Activated CD4-positive, alpha-beta T cell treated with anti-CD3 and anti-CD28 coated beads, Interleukin-2, amount 50 U/mL, for 4 hours (primary cell): ENCODE data around the gene TRIP13.

Experiments used
- DNase-seq, 2 experiments: peaks; one replicate each; pipeline ENCODE4 v3.0.0-alpha.2; 2020

TRIP13 gene

DNA sequence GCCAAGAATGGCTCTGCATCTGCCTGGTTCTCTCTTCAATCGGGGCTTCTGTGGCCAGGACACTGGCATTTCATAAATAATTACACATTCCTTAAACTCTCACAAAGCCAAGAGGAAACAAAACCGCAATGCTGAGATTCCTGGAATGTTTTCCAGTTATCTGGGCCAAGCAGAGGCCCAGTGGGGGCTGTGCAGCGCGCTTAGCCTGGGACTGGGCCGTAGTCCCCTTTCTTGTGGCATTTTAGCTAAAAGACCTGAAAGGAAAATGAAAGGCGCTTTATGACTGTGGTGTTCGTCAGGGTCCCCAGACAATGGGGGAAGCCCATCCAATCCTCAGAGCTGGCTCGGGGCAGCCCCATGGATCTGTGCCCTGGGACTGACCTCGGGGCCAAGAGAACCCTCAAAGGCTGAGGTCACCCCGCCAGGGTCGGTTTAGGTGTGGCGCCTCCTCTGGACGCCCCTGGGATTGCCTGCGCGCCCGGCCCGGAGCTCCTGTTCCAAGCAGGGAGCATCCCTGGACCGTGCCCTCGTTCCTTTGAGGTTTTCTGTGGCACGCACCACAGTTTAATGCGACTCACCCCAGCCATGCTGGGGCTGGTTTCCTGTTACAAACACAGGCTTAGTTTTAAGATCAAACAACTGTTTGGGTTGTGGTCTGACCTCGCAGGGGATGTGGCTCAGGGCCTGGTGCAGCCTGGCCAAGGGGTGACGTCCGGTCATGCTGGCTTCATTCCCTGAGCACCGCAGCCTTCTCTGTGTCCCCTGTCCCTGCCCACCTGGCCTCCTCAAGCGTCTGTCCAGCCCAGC lies 64.5 kb downstream of the TRIP13 start:
- no peak for DNase-seq

DNA sequence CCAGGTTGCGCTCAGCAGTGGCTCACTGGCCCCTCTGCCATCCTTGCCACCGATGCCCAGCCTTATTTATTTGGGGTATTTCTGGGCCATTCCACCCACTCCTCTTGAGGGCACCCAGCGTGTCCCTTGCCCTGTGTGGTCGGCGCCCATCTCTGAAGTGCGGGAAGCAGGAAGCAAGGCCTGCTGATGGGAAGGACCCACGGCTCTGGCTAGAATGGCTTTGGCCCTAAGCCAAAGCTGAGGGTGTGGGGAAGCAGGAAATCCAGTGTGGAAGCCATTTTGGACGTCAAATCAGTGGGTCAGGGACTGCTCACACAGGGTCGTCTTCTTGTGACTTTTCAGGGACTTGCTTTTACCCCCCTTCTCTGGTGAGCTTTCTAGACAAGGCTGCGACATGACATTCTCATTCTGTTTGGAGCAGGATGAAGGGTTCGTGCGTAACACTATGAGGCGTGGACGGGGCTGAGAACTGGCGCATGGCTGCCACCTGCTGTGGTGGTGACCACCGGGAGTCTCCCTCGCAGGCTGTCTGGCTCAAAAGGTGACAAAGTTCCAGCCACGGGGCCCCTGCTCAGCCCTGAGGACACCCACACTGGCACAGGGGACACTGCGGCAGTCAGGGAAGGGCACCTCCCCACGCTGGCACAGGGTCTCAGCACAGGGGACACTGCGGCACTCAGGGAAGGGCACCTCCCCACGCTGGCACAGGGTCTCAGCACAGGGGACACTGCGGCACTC lies 65.2 kb downstream of the TRIP13 start:
- DNase-seq, result no peak

DNA sequence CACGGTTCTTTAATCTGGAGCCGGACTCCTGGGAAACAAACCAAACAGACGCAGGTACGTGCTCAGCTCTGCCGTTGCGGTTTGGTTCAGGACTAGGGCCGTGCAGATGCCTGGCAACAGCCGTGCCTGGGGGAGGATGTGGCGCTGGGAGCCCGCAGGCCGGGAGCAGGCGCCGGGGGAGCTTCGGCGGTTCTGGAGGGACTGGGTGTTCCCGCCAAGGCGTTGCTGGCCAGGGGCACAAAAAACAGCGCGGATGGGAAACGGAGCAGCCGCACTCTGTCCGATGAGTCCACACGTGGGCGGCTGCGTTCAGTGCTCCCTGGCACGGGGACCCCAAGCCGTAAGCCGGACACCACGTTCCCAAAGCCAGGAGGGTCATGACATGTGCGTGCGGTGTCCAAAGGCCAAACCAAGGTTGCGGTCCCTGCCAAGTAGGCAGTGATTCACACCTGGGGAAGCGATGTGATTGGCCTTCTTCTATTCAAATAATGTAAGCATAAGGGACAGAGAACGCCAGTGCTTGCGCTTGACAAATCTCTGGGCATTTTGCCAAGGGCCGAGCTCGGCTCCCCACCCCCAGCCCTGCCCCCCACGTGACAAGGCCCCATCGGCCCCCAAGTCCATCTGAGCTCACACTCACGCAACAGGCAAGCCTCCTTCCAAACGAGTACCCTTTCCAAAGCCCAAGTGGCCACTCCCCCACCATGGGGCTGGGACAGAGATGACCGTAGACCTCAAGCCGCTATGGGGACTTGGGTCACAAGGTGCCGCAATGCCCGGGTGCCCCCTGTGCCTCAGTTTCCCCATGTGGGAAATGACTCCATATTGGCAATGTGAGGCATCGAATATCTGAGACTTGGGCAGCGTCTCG lies 66.3 kb downstream of the TRIP13 start:
- DNase-seq, result no peak

DNA sequence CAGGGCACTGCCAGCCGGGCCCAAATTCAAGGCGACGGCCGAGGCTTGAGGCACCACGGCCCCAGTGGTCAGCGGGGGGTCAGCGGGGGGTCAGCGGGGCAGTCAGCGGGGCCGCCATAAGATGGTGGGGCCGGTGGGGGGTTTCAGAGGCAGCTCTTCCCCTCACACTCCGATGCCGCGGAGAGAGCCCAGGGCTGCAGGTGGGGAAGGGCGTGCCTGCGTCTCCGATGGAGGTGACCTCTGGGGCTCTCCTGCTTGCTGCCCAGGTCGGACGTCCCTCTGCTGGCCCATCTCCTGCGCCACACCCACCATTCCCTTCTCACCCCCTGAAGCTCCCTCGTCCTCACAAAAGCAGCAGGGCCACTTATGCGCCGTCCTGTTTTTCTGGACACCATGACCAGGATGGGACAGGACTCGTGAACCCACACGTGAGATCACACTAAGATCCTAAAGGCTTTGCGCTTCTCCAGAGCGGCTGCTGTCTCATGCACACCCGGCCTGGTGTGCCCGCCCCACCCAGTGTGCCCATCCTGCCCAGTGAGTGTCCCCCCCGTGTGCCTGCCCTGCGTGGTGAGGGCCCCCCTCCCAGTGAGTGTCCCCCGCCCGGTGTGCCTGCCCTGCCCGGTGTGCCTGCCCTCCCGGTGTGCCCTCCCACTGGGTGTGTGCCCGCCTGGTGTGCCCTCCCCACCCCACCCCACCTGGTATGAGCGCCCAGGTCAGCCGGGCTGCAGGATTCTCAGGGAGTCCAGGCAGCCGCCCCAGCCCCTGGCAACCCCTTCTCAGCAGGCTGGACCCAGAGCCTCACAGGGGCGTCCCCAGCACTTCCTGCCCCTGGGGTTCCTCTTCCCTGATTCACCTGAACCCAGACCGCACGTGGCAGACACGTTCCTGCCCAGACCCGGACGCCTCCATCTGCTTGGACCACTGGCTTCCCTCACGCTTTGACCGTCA lies 67.2 kb downstream of the TRIP13 start:
- no peak for DNase-seq

DNA sequence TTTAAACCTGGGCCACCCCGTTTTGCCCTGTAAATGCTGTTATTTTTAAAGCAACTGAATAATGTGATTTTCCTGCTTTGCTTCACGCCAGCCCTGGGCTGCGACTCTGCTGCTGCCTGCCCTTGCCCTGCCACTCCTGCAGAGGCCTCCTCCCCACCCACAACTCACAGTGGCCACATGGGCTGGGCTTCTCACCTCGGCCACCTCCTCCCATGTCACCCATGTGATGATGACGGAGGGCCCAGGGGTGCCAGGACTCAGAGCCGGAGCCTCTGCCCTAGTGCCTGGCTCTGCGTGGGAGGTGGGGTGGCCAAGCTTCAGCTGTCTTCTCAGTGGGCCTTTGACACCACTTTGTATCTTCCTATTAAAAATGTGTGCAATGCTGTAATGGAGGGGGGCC lies 67.9 kb downstream of the TRIP13 start:
- no peak for DNase-seq

DNA sequence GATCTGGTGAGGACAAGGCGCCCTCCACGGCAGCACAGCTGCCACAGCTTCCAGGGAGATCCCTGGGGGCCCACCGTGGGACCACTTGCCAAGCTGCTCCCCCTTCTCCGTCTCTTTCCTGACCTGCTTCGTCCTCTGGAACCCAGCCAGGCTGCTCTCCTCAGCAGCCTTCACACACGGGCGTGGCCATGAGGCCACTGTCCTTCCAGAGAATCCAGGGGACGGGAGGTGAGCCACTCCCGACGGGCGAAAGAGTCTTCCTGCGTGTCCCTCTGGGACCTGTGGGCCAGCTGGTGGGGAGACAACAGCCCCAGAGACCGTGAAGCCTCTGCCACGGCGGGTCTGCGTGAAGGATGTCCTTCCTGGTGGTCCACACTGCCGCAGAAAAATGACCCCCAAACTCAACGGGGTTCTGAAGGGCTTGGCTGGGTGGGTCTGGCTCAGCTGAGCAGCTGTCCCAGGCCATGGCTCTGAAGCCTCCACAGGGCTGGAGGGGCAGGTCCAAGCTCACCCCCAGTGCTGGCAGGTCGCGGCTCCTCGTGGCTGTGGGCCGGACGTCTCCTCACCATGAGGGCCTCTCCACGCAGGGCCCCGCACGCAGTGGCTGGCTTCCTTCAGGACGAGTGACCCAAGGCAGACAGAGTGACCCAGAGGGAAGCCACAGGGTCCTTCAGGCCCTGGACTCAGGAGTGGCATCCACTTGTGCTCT lies 68.5 kb downstream of the TRIP13 start:
- no peak for DNase-seq

DNA sequence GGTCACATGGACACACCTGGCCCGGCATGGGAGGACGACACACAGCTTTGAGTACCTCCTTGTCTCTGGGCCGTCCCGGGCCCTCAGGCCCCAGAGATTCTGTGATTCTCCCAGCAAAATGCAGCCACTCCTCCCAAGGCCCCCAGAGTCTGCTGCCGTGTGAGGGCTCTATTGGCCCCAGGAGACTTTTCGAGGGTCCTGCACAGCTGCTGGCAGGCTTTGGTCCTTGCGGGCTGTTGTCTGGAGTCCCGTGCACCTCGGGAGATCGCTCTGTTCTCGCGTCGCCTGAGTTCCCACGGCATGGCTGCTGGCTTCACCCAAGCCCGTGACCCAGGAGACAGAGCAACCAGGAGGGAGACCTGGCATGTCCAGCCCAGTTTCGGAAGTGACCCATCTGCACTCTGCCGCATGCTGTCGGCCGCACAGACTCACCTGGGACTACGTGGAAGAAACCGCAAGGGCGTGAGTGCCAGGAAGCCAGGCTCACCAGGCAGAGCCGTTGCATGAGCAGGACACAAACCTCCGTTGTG lies 69.1 kb downstream of the TRIP13 start:
- no peak for DNase-seq

DNA sequence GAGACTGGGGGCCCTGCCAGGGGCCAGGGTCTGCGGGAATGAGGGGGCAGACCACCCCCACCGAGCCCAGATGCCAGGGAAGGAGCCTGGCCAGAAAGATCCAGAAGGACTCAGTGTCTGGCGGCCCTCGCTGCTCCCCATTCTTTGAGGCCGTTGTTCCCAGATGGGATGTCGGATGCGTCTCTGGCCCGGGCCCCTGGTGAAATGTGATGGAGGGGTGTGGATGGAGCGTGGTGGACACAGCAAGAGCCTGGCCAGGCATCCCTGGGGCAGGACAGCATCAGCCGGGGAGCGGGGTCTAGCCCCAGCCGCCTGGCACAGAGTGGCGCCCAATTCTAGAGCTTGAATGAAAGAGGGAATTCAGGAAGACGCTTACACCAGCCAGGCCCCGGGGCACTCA lies 69.7 kb downstream of the TRIP13 start:
- DNase-seq, result no peak

DNA sequence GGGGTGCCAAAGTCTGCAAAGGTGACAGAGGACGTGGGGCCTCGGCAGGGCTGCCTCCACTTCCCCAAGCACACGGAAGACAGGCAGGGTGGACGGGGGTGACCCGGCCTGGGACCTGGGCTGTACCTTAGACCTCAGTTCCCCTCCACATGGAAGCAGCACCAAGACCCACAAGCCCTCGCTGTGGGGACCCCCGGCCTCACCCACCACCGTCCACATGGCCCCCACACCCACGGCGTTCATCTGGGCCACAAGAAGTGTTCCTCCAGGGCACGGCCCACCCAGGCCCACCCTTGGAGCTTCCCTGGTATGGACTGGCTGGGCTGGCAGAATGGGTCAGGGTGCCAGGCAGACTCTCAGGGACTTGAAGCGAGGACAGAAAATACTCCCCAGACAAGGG lies 70.1 kb downstream of the TRIP13 start:
- DNase-seq, result no peak

DNA sequence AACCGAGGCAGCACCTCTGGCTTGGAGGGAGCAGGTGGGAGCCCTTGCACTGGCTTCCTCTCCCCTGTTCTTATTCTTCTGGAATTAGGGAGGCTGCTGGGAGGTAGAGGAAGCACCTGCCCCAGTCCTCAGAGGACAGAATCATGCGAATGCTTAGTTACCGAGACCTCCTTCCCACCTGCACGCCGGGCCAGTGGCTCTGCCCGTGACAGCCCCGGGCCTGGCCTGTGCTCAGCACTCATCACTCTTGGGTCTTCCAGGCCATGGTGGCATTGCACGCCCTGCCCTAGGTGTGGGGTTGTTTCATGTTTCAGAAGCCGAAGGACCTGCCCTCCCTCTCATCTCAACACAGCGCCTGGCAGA lies 70.6 kb downstream of the TRIP13 start:
- DNase-seq, result no peak

DNA sequence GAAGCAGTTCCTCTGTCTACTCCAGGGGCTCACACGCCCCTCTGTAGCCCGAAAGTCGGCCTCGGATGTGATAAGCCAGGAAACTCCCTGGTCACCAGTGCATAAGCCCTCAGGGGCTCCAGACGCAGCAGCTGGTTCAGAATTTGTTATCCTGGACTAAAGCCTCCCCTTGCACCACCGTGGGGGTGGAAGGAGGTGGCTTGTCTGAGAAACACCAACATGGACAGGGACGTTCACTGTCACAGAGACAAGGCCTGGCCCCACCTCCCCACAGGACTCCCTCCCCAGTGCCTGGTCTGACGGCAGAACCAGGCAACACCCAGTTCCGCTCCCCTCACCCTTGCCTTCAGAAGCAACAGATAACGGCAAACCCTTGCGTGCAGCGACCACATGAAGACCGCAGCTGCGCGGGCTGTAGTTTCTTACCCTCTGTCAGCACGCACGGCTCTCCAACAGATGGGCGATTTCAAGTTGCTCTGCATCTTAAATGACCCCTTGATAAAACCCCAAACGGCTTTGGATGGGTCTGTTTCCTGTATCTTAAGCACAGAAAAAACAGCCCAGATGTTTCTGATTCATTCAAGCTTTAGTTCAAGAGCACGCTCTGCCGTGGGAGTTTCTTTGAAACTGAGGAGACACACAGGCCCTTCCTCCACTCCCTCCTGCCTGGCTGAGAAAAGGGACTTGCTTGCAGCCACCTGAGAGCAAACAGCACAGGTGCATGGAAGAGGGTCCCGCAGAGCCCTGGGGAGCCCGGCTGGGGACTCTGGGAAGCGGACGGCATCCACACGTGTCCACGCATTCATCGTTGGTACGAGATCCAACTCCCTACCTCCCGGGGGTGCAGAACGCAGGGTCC lies 71.2 kb downstream of the TRIP13 start:
- DNase-seq, result no peak

DNA sequence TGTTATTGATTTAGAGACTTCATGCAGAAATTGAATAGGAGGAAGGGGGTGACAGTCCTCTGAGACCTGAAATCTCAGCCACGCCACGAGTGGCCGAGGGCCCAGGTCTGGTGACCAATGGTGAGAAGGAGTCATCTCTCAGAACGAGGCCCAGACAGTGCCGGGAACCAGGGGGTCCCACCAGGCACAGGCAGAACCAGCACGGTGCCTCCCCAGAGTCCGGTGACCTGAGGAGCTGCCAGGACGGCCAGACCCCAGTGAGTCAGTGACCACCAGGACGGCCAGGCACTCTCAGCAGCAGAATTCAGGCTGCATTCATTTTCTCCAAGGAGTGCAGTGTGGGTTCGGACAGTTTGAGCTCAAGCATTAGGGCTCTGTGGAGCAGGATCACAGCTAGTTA lies 72.1 kb downstream of the TRIP13 start:
- DNase-seq, result no peak

DNA sequence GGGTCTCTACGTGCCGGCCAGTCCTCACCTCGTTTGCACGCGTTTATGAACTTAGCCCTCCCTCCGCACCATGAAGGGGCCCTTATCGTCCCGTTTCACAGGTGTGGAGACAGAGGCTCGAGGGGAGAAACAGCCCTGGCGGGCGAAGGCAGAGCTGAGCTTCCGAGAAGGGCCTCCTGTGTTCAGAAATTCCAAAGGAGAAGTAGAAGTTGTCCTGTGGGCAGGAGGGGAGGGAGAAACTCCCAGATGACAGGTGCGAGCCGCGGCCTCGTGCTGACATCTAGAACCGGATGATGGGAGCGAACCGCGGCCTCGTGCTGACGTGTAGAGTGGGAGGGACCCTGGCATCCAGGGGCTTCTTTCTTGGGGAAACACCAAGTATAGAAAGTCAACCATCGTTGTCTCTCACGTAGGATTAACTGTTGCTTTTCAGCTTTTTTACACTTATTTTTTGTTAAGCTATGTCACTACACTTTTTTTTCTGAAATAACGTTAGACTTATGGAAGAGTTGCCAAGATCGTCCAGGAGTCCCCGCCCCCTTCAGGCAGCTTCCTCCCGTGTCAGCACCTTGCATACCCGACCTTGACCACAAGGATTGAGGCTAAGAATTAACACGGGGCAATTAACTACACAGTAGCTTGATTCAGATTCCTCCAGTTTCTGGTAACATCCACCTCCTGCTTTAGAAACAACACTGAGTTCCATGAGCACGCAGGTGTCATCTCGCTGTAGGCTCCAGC lies 73.1 kb downstream of the TRIP13 start:
- no peak for DNase-seq

DNA sequence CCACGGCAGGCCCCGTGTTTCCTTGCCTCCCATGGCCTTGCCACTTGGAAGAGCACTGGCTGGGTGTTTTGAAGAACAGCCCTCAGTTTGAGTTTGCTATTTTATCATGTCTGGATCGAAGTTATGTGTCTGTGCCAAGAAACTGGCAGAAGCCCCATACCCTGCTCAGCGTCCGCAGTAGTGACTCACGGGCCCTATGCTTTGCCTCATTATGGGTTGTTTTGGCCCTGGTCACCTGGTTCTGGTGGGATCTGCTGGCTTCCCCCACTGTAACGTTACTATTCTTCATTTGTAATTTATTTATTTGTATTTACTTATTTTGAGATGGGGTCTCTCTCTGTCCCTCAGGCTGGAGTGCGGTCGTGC lies 73.6 kb downstream of the TRIP13 start:
- DNase-seq, result no peak

DNA sequence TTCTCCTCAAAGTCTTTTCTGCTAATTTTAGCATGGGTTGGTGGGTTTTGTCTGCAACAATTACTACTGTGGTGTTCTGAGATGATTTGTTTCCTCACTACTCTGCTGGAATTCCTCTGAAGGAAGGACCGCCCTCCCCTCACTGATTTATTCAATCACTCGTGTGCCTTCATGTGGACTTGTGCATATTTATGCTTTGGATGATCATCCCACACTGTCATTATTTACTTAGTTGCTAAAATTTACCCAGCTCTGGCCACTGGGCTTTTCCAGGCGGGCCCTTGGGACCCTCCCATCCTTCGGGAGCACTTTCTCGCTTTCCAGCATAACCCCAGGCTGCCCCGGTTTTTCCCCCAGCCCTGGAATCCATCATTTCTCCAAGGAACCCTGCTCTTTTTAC lies 74.3 kb downstream of the TRIP13 start:
- no peak for DNase-seq
